SU-DHL-6 (cell line): ENCODE results near the gene REPS2.

Source experiments
- CTCF ChIP-seq: fragments of 200-600 bp; sonication (generic); IDR thresholded peaks from one replicate; pipeline ENCODE4 v1.5.1; 2017; ENCODE audit warnings: antibody characterized with exemption, mild to moderate bottlenecking, low read length, moderate library complexity; ENCODE audit not compliant: insufficient read depth, poor library complexity, severe bottlenecking
- EZH2phosphoT487 ChIP-seq: fragments of 200-600 bp; sonication (generic), shearing (Covaris generic); conservative IDR thresholded peaks from 2 replicates; pipeline ENCODE4 v1.6.1; 2018; ENCODE audit warnings: mild to moderate bottlenecking, antibody characterized with exemption, low read length, moderate library complexity, mixed read lengths

GRCh38 chrX:16989750-16990149, 43.3 kb downstream of the REPS2 start:
- no peak for TF ChIP-seq CTCF
- no peak for TF ChIP-seq EZH2phosphoT487
